ENCODE data around the gene DBNDD1. TPM values are rescaled to one million over a fixed set of nuclear protein-coding genes. Genes with fewer than 3 reads are reported as not detected.

The DBNDD1 gene
- total and polyA plus RNA-seq, 2 experiments from 2014 or later, result 63.3 to 90.8 TPM

DNA sequence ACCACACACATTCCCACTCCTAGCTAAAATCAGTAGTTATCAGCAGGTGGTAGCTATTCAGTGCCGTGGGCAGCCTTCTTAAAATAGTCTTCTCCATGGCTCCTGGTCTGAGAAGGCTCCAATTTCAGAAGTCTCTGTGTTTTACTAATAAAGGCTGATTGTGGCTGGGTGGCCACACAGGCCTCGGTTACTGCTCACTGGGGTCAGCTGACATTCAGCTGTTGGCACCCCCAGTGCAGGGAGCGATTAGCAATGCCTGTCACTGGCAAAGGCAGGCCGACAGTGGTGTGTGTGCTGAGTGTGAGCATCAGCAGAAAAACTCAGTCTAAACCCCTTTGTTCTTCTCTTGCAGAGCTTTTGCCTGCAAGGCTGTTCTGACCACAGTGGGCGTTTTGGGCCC lies 16.6 kb upstream of the DBNDD1 start:
- 0 out of 2 replicates have a peak, but pooled peaks cover 2% of the 10 kb centered on the region for H3F3A ChIP-seq (replicated peaks; ENCODE audit: low read depth)
- no peaks in the 10 kb centered on the region for H3K79me2 ChIP-seq (replicated peaks; ENCODE audit: insufficient read depth)
- H3K9me2 ChIP-seq (ENCODE audit: insufficient read depth), result no peaks in the 10 kb centered on the region
- no peak overlapping the region for H3K4me2 ChIP-seq
- DNase-seq (ENCODE audit: low spot score) (peak; percentile 37), ATAC-seq (peak; percentile 66)
- H3K27ac ChIP-seq (ENCODE audit: low read depth), result peak overlapping the region; percentile 79; the same call in 1 of the 2 replicates
- Mint-ChIP-seq H3K36me3 (ENCODE audit: low read depth) (peaks cover 74% of the 10 kb centered on the region), H3K27me3 (ENCODE audit: insufficient read depth, low read depth, poor library complexity) (peaks cover 13% of the 10 kb centered on the region), H3K4me1 (peaks cover 7% of the 10 kb centered on the region), H3K9me3 (no peaks in the 10 kb centered on the region; the same call in 2 of the 3 replicates), H3K4me3 (no peak overlapping the region), H3K27ac (peak overlapping the region; percentile 72; the same call in 1 of the 2 replicates)
- no peak overlapping the region for H2AFZ ChIP-seq
- H3K27me3 ChIP-seq (ENCODE audit: insufficient read depth), result no peaks in the 10 kb centered on the region
- TF ChIP-seq, protein P1, sequence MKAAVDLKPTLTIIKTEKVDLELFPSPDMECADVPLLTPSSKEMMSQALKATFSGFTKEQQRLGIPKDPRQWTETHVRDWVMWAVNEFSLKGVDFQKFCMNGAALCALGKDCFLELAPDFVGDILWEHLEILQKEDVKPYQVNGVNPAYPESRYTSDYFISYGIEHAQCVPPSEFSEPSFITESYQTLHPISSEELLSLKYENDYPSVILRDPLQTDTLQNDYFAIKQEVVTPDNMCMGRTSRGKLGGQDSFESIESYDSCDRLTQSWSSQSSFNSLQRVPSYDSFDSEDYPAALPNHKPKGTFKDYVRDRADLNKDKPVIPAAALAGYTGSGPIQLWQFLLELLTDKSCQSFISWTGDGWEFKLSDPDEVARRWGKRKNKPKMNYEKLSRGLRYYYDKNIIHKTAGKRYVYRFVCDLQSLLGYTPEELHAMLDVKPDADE (IDR thresholded peaks at IDR 0.05), result no peak
- no peaks in the 10 kb centered on the region; the same call in 1 of the 2 replicates for H3K36me3 ChIP-seq (ENCODE audit: insufficient read depth)
- H3K4me1 ChIP-seq (ENCODE audit: insufficient read depth), result no peaks in the 10 kb centered on the region
- no peaks in the 10 kb centered on the region for H4K20me1 ChIP-seq (replicated peaks; ENCODE audit: insufficient read depth)
- no peak overlapping the region for H3K4me3 ChIP-seq

DNA sequence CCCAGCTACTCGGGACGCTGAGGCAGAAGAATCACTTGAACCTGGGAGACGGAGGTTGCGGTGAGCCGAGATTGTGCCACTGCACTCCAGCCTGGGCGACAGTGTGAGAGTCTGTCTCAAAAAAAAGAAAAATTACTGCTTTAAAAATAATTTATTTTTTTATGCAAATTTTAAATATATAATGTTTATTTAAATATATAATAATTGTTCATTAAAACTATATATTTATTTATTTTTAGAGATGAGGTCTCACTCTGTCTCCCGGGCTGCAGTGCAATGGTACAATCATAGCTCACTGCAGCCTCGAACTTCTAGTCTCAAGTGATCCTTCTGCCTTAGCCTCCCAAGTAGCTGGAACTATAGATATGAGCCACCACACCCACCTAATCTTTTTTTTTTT lies 15.2 kb upstream of the DBNDD1 start:
- Mint-ChIP-seq H3K36me3 (ENCODE audit: low read depth) (peaks cover 71% of the 10 kb centered on the region), H3K27ac (no peak overlapping the region), H3K4me1 (peaks cover 7% of the 10 kb centered on the region), H3K4me3 (no peak overlapping the region), H3K27me3 (ENCODE audit: insufficient read depth, low read depth, poor library complexity) (peaks cover 12% of the 10 kb centered on the region), H3K9me3 (no peaks in the 10 kb centered on the region; the same call in 2 of the 3 replicates)
- Histone ChIP-seq H3K36me3 (ENCODE audit: insufficient read depth) (no peaks in the 10 kb centered on the region; the same call in 1 of the 2 replicates), H3F3A (replicated peaks; ENCODE audit: low read depth) (0 out of 2 replicates have a peak, but pooled peaks cover 2% of the 10 kb centered on the region), H4K20me1 (replicated peaks; ENCODE audit: insufficient read depth) (no peaks in the 10 kb centered on the region), H3K79me2 (replicated peaks; ENCODE audit: insufficient read depth) (no peaks in the 10 kb centered on the region), H3K4me3 (no peak overlapping the region), H3K27ac (ENCODE audit: low read depth) (no peak overlapping the region), H3K27me3 (ENCODE audit: insufficient read depth) (no peaks in the 10 kb centered on the region), H3K4me2 (no peak overlapping the region), H2AFZ (no peak overlapping the region), H3K9me2 (ENCODE audit: insufficient read depth) (no peaks in the 10 kb centered on the region), H3K4me1 (ENCODE audit: insufficient read depth) (no peaks in the 10 kb centered on the region)
- no peak for ATAC-seq
- DNase-seq (ENCODE audit: low spot score), result no peak
- TF ChIP-seq STAT1 (IDR thresholded peaks at IDR 0.05; ENCODE audit: unreplicated experiment), result no peak
- no peak for TF ChIP-seq POLR2AphosphoS5 (IDR thresholded peaks at IDR 0.05; ENCODE audit: low read depth)
- no peak for TF ChIP-seq CREB1 (CRISPR knock-in tag; IDR thresholded peaks at IDR 0.05; ENCODE audit: low read depth)
- TF ChIP-seq, protein P1 (IDR thresholded peaks at IDR 0.05), result no peak
- TF ChIP-seq, protein P2, sequence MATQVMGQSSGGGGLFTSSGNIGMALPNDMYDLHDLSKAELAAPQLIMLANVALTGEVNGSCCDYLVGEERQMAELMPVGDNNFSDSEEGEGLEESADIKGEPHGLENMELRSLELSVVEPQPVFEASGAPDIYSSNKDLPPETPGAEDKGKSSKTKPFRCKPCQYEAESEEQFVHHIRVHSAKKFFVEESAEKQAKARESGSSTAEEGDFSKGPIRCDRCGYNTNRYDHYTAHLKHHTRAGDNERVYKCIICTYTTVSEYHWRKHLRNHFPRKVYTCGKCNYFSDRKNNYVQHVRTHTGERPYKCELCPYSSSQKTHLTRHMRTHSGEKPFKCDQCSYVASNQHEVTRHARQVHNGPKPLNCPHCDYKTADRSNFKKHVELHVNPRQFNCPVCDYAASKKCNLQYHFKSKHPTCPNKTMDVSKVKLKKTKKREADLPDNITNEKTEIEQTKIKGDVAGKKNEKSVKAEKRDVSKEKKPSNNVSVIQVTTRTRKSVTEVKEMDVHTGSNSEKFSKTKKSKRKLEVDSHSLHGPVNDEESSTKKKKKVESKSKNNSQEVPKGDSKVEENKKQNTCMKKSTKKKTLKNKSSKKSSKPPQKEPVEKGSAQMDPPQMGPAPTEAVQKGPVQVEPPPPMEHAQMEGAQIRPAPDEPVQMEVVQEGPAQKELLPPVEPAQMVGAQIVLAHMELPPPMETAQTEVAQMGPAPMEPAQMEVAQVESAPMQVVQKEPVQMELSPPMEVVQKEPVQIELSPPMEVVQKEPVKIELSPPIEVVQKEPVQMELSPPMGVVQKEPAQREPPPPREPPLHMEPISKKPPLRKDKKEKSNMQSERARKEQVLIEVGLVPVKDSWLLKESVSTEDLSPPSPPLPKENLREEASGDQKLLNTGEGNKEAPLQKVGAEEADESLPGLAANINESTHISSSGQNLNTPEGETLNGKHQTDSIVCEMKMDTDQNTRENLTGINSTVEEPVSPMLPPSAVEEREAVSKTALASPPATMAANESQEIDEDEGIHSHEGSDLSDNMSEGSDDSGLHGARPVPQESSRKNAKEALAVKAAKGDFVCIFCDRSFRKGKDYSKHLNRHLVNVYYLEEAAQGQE (IDR thresholded peaks at IDR 0.05; ENCODE audit: unreplicated experiment), result no peak
- no peak for TF ChIP-seq NANOG (IDR thresholded peaks at IDR 0.05; ENCODE audit: borderline replicate concordance)
- TF ChIP-seq EZH2 (IDR thresholded peaks at IDR 0.05; ENCODE audit: low read depth, unreplicated experiment), result no peak
- no peak for TF ChIP-seq ZNF331 (CRISPR knock-in tag; IDR thresholded peaks at IDR 0.05; ENCODE audit: low read depth)
- TF ChIP-seq, protein P3, sequence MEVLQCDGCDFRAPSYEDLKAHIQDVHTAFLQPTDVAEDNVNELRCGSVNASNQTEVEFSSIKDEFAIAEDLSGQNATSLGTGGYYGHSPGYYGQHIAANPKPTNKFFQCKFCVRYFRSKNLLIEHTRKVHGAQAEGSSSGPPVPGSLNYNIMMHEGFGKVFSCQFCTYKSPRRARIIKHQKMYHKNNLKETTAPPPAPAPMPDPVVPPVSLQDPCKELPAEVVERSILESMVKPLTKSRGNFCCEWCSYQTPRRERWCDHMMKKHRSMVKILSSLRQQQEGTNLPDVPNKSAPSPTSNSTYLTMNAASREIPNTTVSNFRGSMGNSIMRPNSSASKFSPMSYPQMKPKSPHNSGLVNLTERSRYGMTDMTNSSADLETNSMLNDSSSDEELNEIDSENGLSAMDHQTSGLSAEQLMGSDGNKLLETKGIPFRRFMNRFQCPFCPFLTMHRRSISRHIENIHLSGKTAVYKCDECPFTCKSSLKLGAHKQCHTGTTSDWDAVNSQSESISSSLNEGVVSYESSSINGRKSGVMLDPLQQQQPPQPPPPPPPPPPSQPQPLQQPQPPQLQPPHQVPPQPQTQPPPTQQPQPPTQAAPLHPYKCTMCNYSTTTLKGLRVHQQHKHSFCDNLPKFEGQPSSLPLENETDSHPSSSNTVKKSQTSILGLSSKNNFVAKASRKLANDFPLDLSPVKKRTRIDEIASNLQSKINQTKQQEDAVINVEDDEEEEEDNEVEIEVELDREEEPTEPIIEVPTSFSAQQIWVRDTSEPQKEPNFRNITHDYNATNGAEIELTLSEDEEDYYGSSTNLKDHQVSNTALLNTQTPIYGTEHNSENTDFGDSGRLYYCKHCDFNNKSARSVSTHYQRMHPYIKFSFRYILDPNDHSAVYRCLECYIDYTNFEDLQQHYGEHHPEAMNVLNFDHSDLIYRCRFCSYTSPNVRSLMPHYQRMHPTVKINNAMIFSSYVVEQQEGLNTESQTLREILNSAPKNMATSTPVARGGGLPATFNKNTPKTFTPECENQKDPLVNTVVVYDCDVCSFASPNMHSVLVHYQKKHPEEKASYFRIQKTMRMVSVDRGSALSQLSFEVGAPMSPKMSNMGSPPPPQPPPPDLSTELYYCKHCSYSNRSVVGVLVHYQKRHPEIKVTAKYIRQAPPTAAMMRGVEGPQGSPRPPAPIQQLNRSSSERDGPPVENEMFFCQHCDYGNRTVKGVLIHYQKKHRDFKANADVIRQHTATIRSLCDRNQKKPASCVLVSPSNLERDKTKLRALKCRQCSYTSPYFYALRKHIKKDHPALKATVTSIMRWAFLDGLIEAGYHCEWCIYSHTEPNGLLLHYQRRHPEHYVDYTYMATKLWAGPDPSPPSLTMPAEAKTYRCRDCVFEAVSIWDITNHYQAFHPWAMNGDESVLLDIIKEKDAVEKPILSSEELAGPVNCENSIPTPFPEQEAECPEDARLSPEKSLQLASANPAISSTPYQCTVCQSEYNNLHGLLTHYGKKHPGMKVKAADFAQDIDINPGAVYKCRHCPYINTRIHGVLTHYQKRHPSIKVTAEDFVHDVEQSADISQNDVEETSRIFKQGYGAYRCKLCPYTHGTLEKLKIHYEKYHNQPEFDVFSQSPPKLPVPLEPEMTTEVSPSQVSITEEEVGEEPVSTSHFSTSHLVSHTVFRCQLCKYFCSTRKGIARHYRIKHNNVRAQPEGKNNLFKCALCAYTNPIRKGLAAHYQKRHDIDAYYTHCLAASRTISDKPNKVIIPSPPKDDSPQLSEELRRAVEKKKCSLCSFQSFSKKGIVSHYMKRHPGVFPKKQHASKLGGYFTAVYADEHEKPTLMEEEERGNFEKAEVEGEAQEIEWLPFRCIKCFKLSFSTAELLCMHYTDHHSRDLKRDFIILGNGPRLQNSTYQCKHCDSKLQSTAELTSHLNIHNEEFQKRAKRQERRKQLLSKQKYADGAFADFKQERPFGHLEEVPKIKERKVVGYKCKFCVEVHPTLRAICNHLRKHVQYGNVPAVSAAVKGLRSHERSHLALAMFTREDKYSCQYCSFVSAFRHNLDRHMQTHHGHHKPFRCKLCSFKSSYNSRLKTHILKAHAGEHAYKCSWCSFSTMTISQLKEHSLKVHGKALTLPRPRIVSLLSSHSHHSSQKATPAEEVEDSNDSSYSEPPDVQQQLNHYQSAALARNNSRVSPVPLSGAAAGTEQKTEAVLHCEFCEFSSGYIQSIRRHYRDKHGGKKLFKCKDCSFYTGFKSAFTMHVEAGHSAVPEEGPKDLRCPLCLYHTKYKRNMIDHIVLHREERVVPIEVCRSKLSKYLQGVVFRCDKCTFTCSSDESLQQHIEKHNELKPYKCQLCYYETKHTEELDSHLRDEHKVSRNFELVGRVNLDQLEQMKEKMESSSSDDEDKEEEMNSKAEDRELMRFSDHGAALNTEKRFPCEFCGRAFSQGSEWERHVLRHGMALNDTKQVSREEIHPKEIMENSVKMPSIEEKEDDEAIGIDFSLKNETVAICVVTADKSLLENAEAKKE (CRISPR knock-in tag; IDR thresholded peaks at IDR 0.05), result no peak
- no peak for TF ChIP-seq JUNB (IDR thresholded peaks at IDR 0.05; ENCODE audit: unreplicated experiment)
